Ovary (tissue), 3 donors: ENCODE measurements around the gene CCN6.

ENCODE experiments used
- EP300 ChIP-seq: sonication (generic); formaldehyde crosslinking; IDR thresholded peaks from one replicate; pipeline ENCODE4 v1.6.1; 2017; ENCODE audit warnings: antibody characterized with exemption
- POLR2A ChIP-seq: fragments of 450-650 bp; IDR thresholded peaks from one replicate; pipeline ENCODE4 v1.6.1; 2017; ENCODE audit warnings: antibody characterized with exemption, mild to moderate bottlenecking, moderate library complexity
- TF ChIP-seq, protein P1 (sequence below), 3 donors: fragments of 450-650 bp in 2 of 3; fragments of 200-600 bp in 1 of 3; IDR thresholded peaks; one replicate each; pipeline versions ENCODE4 v1.5.1 to v1.8.0; 2016 to 2022; ENCODE audit warnings: antibody characterized with exemption in 3 of 3, mild to moderate bottlenecking in 1 of 3
- donor health status: DM: no; HTN: no; CAD: no.

DNA sequence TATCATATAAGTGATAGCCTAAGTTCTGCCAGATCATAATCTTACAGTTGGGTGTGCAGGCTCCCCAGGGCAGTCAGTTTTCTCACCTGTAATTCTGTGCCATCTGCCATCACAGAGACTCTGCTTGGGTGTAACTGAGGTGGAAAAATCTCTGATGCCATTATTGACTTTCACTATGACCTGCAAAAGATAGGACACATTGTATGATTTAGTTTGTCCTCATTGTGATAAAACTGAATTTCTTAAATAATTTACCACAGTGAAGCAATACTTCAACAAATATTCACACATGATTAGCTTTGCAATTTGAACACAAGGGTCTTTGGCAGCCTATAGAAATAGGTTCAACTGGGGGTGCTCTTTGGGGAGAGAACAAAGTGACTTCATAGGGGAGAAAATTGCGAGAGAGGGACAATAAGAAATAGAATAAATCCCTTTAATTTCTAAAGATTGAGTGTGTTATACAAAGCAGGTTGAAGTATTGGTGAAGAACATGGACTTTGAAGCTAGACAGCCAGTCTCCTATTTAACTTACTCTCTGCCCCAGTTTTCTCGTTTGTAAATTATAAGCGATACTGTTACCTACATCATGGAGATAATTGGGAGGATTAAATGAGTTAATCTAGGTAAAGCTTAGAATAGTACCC lies 60.8 kb downstream of the CCN6 start:
- no peak for TF ChIP-seq POLR2A
- TF ChIP-seq, protein P1, sequence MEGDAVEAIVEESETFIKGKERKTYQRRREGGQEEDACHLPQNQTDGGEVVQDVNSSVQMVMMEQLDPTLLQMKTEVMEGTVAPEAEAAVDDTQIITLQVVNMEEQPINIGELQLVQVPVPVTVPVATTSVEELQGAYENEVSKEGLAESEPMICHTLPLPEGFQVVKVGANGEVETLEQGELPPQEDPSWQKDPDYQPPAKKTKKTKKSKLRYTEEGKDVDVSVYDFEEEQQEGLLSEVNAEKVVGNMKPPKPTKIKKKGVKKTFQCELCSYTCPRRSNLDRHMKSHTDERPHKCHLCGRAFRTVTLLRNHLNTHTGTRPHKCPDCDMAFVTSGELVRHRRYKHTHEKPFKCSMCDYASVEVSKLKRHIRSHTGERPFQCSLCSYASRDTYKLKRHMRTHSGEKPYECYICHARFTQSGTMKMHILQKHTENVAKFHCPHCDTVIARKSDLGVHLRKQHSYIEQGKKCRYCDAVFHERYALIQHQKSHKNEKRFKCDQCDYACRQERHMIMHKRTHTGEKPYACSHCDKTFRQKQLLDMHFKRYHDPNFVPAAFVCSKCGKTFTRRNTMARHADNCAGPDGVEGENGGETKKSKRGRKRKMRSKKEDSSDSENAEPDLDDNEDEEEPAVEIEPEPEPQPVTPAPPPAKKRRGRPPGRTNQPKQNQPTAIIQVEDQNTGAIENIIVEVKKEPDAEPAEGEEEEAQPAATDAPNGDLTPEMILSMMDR (IDR thresholded peaks at IDR 0.05), result no peak
- TF ChIP-seq EP300, result no peak
